ENCODE results near the gene CEACAM5.
"Not testable (repeated sequence)": the region's sequence is repeated elsewhere in the genome, so short reads cannot be mapped to it uniquely, and the experiment has no call there.

CEACAM5 gene

DNA sequence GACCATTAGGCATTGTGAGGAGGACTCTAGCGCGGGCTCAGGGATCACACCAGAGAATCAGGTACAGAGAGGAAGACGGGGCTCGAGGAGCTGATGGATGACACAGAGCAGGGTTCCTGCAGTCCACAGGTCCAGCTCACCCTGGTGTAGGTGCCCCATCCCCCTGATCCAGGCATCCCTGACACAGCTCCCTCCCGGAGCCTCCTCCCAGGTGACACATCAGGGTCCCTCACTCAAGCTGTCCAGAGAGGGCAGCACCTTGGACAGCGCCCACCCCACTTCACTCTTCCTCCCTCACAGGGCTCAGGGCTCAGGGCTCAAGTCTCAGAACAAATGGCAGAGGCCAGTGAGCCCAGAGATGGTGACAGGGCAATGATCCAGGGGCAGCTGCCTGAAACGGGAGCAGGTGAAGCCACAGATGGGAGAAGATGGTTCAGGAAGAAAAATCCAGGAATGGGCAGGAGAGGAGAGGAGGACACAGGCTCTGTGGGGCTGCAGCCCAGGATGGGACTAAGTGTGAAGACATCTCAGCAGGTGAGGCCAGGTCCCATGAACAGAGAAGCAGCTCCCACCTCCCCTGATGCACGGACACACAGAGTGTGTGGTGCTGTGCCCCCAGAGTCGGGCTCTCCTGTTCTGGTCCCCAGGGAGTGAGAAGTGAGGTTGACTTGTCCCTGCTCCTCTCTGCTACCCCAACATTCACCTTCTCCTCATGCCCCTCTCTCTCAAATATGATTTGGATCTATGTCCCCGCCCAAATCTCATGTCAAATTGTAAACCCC is 2.8 kb upstream of the CEACAM5 start:
- in situ Hi-C loops (cut with MboI; ENCODE audit: low sequenced_read_pairs): no loop called here

DNA sequence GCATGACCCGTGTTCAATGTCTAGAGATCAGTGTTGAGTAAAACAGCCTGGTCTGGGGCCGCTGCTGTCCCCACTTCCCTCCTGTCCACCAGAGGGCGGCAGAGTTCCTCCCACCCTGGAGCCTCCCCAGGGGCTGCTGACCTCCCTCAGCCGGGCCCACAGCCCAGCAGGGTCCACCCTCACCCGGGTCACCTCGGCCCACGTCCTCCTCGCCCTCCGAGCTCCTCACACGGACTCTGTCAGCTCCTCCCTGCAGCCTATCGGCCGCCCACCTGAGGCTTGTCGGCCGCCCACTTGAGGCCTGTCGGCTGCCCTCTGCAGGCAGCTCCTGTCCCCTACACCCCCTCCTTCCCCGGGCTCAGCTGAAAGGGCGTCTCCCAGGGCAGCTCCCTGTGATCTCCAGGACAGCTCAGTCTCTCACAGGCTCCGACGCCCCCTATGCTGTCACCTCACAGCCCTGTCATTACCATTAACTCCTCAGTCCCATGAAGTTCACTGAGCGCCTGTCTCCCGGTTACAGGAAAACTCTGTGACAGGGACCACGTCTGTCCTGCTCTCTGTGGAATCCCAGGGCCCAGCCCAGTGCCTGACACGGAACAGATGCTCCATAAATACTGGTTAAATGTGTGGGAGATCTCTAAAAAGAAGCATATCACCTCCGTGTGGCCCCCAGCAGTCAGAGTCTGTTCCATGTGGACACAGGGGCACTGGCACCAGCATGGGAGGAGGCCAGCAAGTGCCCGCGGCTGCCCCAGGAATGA is 1.5 kb upstream of the CEACAM5 start:
- peaks cover 12% of the 10 kb centered on the region for H3K27me3 ChIP-seq (ENCODE audit: low read depth)
- DNase-seq (ENCODE audit: low spot score in 2 of 2): peak; percentile 57 to 77
- H3K4me3 ChIP-seq: peak overlapping the region; percentile 15; the same call in 1 of the 2 replicates
- H3K36me3 ChIP-seq (replicated peaks): no peaks in the 10 kb centered on the region
- in situ Hi-C loops (cut with MboI; ENCODE audit: low sequenced_read_pairs): no loop called here
- no peaks in the 10 kb centered on the region for H3K4me1 ChIP-seq
- H3K9me3 ChIP-seq: no peaks in the 10 kb centered on the region

More for the DNA sequence above, 2.8 kb upstream of the CEACAM5 start:
- no peaks in the 10 kb centered on the region for H3K9me3 ChIP-seq
- H3K36me3 ChIP-seq (replicated peaks): no peaks in the 10 kb centered on the region
- no peaks in the 10 kb centered on the region for H3K4me1 ChIP-seq
- DNase-seq (ENCODE audit: low spot score in 2 of 2): peak in 1 of 2 experiments; percentile 52
- H3K4me3 ChIP-seq: no peak overlapping the region
- peaks cover 7% of the 10 kb centered on the region; the same call in 1 of the 2 replicates for H3K27me3 ChIP-seq (ENCODE audit: low read depth)

- Histone ChIP-seq H3K9me3 (no peaks in the 10 kb centered on the region), H3K4me1 (no peaks in the 10 kb centered on the region), H3K36me3 (replicated peaks) (no peaks in the 10 kb centered on the region), H3K27me3 (ENCODE audit: low read depth) (peaks cover 12% of the 10 kb centered on the region), H3K4me3 (no peak overlapping the region)
- in situ Hi-C loops (cut with MboI; ENCODE audit: low sequenced_read_pairs): no loop called here
- DNase-seq (ENCODE audit: low spot score in 2 of 2): no peak
These were observed 969 bp upstream of the CEACAM5 start for GRCh38 chr19:41707502-41707812.

GRCh38 chr19:41707871-41708371 is 505 bp upstream of the CEACAM5 start:
- no peak for DNase-seq (ENCODE audit: low spot score in 2 of 2)
- Histone ChIP-seq H3K4me1 (no peaks in the 10 kb centered on the region), H3K27me3 (ENCODE audit: low read depth) (peaks cover 12% of the 10 kb centered on the region), H3K36me3 (replicated peaks) (no peaks in the 10 kb centered on the region), H3K9me3 (no peaks in the 10 kb centered on the region), H3K4me3 (no peak overlapping the region)
- in situ Hi-C loops (cut with MboI; ENCODE audit: low sequenced_read_pairs): no loop called here

GRCh38 chr19:41709516-41709915 is 1.1 kb downstream of the CEACAM5 start:
- H3K4me1 ChIP-seq; H3K4me3 ChIP-seq; in situ Hi-C loops (cut with MboI; ENCODE audit: low sequenced_read_pairs); H3K9me3 ChIP-seq; H3K36me3 ChIP-seq (replicated peaks); DNase-seq (ENCODE audit: low spot score in 2 of 2): not testable (repeated sequence)
- H3K27me3 ChIP-seq (ENCODE audit: low read depth): peaks cover 12% of the 10 kb centered on the region; the same call in 1 of the 2 replicates

- Histone ChIP-seq H3K27me3 (ENCODE audit: low read depth) (peaks cover 12% of the 10 kb centered on the region; the same call in 1 of the 2 replicates), H3K4me3 (no peak overlapping the region), H3K4me1 (no peaks in the 10 kb centered on the region), H3K36me3 (replicated peaks) (no peaks in the 10 kb centered on the region), H3K9me3 (no peaks in the 10 kb centered on the region)
- no peak for DNase-seq (ENCODE audit: low spot score in 2 of 2)
- in situ Hi-C loops (cut with MboI; ENCODE audit: low sequenced_read_pairs): no loop called here
These were observed 1.7 kb downstream of the CEACAM5 start for GRCh38 chr19:41709951-41710645.

- H3K9me3 ChIP-seq: no peaks in the 10 kb centered on the region
- no peaks in the 10 kb centered on the region for H3K4me1 ChIP-seq
- DNase-seq (ENCODE audit: low spot score in 2 of 2): no peak
- no peaks in the 10 kb centered on the region for H3K36me3 ChIP-seq (replicated peaks)
- in situ Hi-C loops (cut with MboI; ENCODE audit: low sequenced_read_pairs): no loop called here
- peaks cover 9% of the 10 kb centered on the region for H3K27me3 ChIP-seq (ENCODE audit: low read depth)
- H3K4me3 ChIP-seq: no peak overlapping the region
These were observed 3.2 kb downstream of the CEACAM5 start for GRCh38 chr19:41711376-41712261.

DNA sequence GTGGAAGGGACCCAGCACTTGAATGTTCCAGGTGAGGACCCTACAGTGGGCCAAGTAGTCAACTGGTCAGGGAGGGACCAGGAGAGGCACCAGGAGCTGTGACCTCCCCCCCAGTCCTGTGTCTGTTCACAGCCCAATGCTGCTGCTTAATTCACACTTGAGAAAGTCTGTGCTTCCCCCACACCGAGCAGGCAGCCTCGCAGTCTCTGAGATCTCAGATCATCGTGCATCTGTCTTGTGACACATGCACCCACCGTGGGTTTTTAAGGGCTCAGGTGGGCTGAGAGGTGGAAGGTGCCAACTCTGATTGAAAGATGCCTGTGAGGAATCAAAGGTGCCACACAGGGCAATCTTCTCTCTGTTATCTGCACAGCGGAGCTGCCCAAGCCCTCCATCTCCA is 6.2 kb downstream of the CEACAM5 start:
- Histone ChIP-seq H3K27me3 (ENCODE audit: low read depth) (peaks cover 9% of the 10 kb centered on the region), H3K36me3 (replicated peaks) (no peaks in the 10 kb centered on the region), H3K4me3 (no peak overlapping the region), H3K9me3 (no peaks in the 10 kb centered on the region), H3K4me1 (no peaks in the 10 kb centered on the region)
- DNase-seq (ENCODE audit: low spot score in 2 of 2): no peak
- in situ Hi-C loops (cut with MboI; ENCODE audit: low sequenced_read_pairs): no loop called here

DNA sequence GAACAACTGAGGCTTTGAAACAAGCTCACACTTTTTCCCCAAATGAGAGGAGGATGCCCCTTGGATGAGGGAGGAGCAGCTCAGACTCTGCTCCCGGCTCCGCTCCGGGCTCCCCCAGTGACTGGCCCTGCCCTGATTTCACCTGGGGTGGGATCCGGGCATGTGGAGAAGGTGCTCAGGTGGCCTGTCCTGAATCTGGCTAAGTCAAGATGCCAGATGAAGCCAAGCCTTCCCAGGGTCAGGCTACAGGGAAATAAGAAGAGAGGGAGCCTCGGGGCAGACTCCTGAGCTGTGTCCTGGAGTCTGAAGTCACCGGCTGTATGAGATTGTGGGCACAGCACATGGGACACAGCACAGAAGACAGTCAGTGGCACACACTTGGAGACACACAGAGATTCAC is 10.3 kb downstream of the CEACAM5 start:
- H3K36me3 ChIP-seq (replicated peaks): no peaks in the 10 kb centered on the region
- no peaks in the 10 kb centered on the region; the same call in 1 of the 2 replicates for H3K27me3 ChIP-seq (ENCODE audit: low read depth)
- in situ Hi-C loops (cut with MboI; ENCODE audit: low sequenced_read_pairs): no loop called here
- H3K4me1 ChIP-seq: no peaks in the 10 kb centered on the region
- no peaks in the 10 kb centered on the region for H3K9me3 ChIP-seq
- no peak overlapping the region for H3K4me3 ChIP-seq
- DNase-seq (ENCODE audit: low spot score in 2 of 2): no peak

GRCh38 chr19:41720103-41720502 is 11.7 kb downstream of the CEACAM5 start:
- Histone ChIP-seq H3K36me3 (replicated peaks) (no peaks in the 10 kb centered on the region), H3K9me3 (no peaks in the 10 kb centered on the region), H3K4me1 (no peaks in the 10 kb centered on the region), H3K4me3 (no peak overlapping the region), H3K27me3 (ENCODE audit: low read depth) (no peaks in the 10 kb centered on the region; the same call in 1 of the 2 replicates)
- in situ Hi-C loops (cut with MboI; ENCODE audit: low sequenced_read_pairs): no loop called here
- no peak for DNase-seq (ENCODE audit: low spot score in 2 of 2)

GRCh38 chr19:41726493-41726892 is 18.1 kb downstream of the CEACAM5 start:
- no peaks in the 10 kb centered on the region for H3K27me3 ChIP-seq (ENCODE audit: low read depth)
- DNase-seq (ENCODE audit: low spot score in 2 of 2): no peak
- H3K36me3 ChIP-seq (replicated peaks): no peaks in the 10 kb centered on the region
- in situ Hi-C loops (cut with MboI; ENCODE audit: low sequenced_read_pairs): no loop called here
- no peaks in the 10 kb centered on the region for H3K4me1 ChIP-seq
- no peaks in the 10 kb centered on the region for H3K9me3 ChIP-seq
- H3K4me3 ChIP-seq: no peak overlapping the region

GRCh38 chr19:41734156-41734555 is 25.7 kb downstream of the CEACAM5 start:
- Histone ChIP-seq H3K9me3 (no peaks in the 10 kb centered on the region), H3K27me3 (ENCODE audit: low read depth) (peaks cover 11% of the 10 kb centered on the region), H3K4me1 (no peaks in the 10 kb centered on the region), H3K36me3 (replicated peaks) (no peaks in the 10 kb centered on the region), H3K4me3 (no peak overlapping the region)
- in situ Hi-C loops (cut with MboI; ENCODE audit: low sequenced_read_pairs): no loop called here
- no peak for DNase-seq (ENCODE audit: low spot score in 2 of 2)

DNA sequence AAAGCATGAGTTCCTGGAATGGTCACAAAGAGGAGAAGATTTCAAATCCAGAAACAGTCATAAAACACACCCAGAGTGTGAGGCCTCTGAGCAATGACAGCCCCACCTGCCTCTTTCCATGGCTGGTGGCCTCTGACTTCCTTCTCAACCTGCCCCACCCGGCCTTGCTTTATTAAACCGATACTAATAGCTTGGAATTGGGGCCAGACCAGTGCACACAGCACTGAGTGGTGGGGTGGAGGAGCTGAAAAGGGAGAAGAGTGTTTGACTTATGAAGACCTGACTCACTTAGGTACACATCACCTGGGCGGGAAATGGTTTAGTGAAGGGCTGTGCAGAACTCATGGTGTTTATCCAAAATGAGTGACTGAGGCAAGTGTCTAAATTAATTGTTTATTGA is 26.2 kb downstream of the CEACAM5 start:
- Histone ChIP-seq H3K36me3 (replicated peaks) (no peaks in the 10 kb centered on the region), H3K9me3 (no peaks in the 10 kb centered on the region), H3K4me3 (no peak overlapping the region), H3K4me1 (no peaks in the 10 kb centered on the region), H3K27me3 (ENCODE audit: low read depth) (peaks cover 11% of the 10 kb centered on the region)
- no peak for DNase-seq (ENCODE audit: low spot score in 2 of 2)
- in situ Hi-C loops (cut with MboI; ENCODE audit: low sequenced_read_pairs): no loop called here

All from HAP-1 (cell line).